K562 (cell line): Measurements from ENCODE around the gene POLD4. TPM values are rescaled to one million over a fixed set of nuclear protein-coding genes. Genes with fewer than 3 reads are reported as not detected.

Experiments used
- CBX5 ChIP-seq: IDR thresholded peaks from 2 replicates; pipeline ENCODE4 v1.6.1; 2014; ENCODE audit warnings: low read depth, borderline replicate concordance
- DPF2 ChIP-seq: fragments of 450-650 bp; IDR thresholded peaks from 2 replicates; pipeline ENCODE4 v1.6.1; 2016
- MYNN ChIP-seq, 2 experiments: sonication (generic); formaldehyde crosslinking in 1 of 2; IDR thresholded peaks; 2 replicates each; pipeline versions ENCODE4 v1.5.0 to v1.6.1; 2016 to 2020; ENCODE audit warnings: antibody characterized with exemption in 1 of 2, missing genetic modification reagents in 1 of 2
- NR2F6 ChIP-seq: fragments of 450-650 bp; formaldehyde crosslinking; IDR thresholded peaks from 2 replicates; pipeline ENCODE4 v1.4.0; 2020; ENCODE audit warnings: mild to moderate bottlenecking
- PHF8 ChIP-seq: fragments of 200-600 bp; sonication (generic); IDR thresholded peaks from 2 replicates; pipeline ENCODE4 v1.6.1; 2012; ENCODE audit warnings: mixed run types, mild to moderate bottlenecking, inconsistent platforms, low read length, moderate library complexity, borderline replicate concordance
- RB1 ChIP-seq: fragments of 450-650 bp; IDR thresholded peaks from 2 replicates; pipeline ENCODE4 v1.6.1; 2017; ENCODE audit warnings: low read depth, mild to moderate bottlenecking
- SMARCA5 ChIP-seq: fragments of 450-650 bp; IDR thresholded peaks from 2 replicates; pipeline ENCODE4 v1.6.1; 2016
- SP2 ChIP-seq: IDR thresholded peaks from 2 replicates; pipeline ENCODE4 v1.6.1; 2011; ENCODE audit warnings: mild to moderate bottlenecking, low read depth, low read length, moderate library complexity; ENCODE audit not compliant: poor library complexity, severe bottlenecking; ENCODE audit errors: extremely low read depth
- SRSF1 ChIP-seq: fragments of 200-400 bp; formaldehyde crosslinking; IDR thresholded peaks from 2 replicates; pipeline ENCODE4 v1.6.1; 2017; ENCODE audit warnings: mild to moderate bottlenecking, low read depth, low read length, moderate library complexity
- ZNF232 ChIP-seq: sonication (generic); formaldehyde crosslinking; IDR thresholded peaks from 2 replicates; pipeline ENCODE4 v1.8.0; 2022; ENCODE audit warnings: mild to moderate bottlenecking, missing genetic modification reagents
- ZNF592 ChIP-seq: fragments of 450-650 bp; IDR thresholded peaks from 2 replicates; pipeline ENCODE4 v1.6.1; 2017; ENCODE audit warnings: antibody characterized with exemption, mild to moderate bottlenecking
- ZNF75A ChIP-seq: fragments of 450-650 bp; formaldehyde crosslinking; IDR thresholded peaks from 2 replicates; pipeline ENCODE4 v1.4.0; 2020; ENCODE audit warnings: mild to moderate bottlenecking
- polyA plus RNA-seq, 8 experiments: library from polyadenylated mRNA; depleted of rRNA in 4 of 8; stranded (reverse) in 5 of 8; unstranded in 3 of 8; fragments of >200 nt; fragmentation: Nextera tagmentation in 2 of 8; fragmentation: Illumina TruSeq in 1 of 8; extraction: Ambion mirVana in 2 of 8; extraction: Trizol in 1 of 8; gene quantifications; 2 replicates each; pipeline versions ENCODE4 v1.2.1 to v1.2.3, GENCODE V29; 2011 to 2014; ENCODE audit warnings: inconsistent platforms in 1 of 8, missing spikeins in 1 of 8
- total RNA-seq, 7 experiments: library from RNA; depleted of rRNA in 6 of 7; stranded (reverse); fragments of >200 nt in 6 of 7; fragmentation: Illumina TruSeq in 2 of 7; extraction: Trizol in 2 of 7; gene quantifications; 2 replicates each; pipeline versions ENCODE4 v1.2.1 to v1.2.3, GENCODE V29; 2011 to 2021; ENCODE audit warnings: low replicate concordance in 1 of 7
- TF ChIP-seq, protein P1 (sequence below): fragments of 450-650 bp; IDR thresholded peaks from 2 replicates; pipeline ENCODE4 v1.6.1; 2018; ENCODE audit warnings: mild to moderate bottlenecking, low read depth; ENCODE audit not compliant: partially characterized antibody
- TF ChIP-seq, protein P2 (sequence below): fragments of 450-650 bp; formaldehyde crosslinking; IDR thresholded peaks from 2 replicates; pipeline ENCODE4 v1.4.0; 2020; ENCODE audit warnings: mild to moderate bottlenecking, moderate library complexity
- TF ChIP-seq, protein P3 (sequence below): fragments of 250-450 bp; sonication (Bioruptor Pico); IDR thresholded peaks from 2 replicates; pipeline ENCODE4 v1.5.0; 2020; ENCODE audit warnings: mild to moderate bottlenecking, borderline replicate concordance

Gene POLD4
- total and polyA plus RNA-seq, 9 of the 15 experiments (the other 6 are each of a cell fraction or from before 2014, with no cell fraction given), result 5.8 to 64.5 (median 18.3) TPM

GRCh38 chr11:67352546-67353316 is 615 bp downstream of the POLD4 start (continued):
- TF ChIP-seq ZNF592 (0 out of 2 replicates have a peak, but pooled peaks have one; percentile 32), CBX5 (no peak), RB1 (0 out of 2 replicates have a peak, but pooled peaks have one; percentile 8), PHF8 (no peak), NR2F6 (CRISPR knock-in tag) (no peak), SP2 (no peak), SRSF1 (no peak), SMARCA5 (peak; percentile 62; the same call in 1 of the 2 replicates), ZNF75A (CRISPR knock-in tag) (no peak), MYNN (IDR thresholded peaks at IDR 0.05) (no peak), MYNN (CRISPR knock-in tag; IDR thresholded peaks at IDR 0.05) (no peak), ZNF232 (CRISPR knock-in tag) (no peak), DPF2 (no peak)
- TF ChIP-seq, protein P1, sequence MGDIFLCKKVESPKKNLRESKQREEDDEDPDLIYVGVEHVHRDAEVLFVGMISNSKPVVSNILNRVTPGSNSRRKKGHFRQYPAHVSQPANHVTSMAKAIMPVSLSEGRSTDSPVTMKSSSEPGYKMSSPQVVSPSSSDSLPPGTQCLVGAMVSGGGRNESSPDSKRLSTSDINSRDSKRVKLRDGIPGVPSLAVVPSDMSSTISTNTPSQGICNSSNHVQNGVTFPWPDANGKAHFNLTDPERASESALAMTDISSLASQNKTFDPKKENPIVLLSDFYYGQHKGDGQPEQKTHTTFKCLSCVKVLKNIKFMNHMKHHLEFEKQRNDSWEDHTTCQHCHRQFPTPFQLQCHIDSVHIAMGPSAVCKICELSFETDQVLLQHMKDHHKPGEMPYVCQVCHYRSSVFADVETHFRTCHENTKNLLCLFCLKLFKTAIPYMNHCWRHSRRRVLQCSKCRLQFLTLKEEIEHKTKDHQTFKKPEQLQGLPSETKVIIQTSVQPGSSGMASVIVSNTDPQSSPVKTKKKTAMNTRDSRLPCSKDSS, result no peak
- TF ChIP-seq, protein P2, sequence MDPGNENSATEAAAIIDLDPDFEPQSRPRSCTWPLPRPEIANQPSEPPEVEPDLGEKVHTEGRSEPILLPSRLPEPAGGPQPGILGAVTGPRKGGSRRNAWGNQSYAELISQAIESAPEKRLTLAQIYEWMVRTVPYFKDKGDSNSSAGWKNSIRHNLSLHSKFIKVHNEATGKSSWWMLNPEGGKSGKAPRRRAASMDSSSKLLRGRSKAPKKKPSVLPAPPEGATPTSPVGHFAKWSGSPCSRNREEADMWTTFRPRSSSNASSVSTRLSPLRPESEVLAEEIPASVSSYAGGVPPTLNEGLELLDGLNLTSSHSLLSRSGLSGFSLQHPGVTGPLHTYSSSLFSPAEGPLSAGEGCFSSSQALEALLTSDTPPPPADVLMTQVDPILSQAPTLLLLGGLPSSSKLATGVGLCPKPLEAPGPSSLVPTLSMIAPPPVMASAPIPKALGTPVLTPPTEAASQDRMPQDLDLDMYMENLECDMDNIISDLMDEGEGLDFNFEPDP, result 0 out of 2 replicates have a peak, but pooled peaks have one; percentile 62
- TF ChIP-seq, protein P3, sequence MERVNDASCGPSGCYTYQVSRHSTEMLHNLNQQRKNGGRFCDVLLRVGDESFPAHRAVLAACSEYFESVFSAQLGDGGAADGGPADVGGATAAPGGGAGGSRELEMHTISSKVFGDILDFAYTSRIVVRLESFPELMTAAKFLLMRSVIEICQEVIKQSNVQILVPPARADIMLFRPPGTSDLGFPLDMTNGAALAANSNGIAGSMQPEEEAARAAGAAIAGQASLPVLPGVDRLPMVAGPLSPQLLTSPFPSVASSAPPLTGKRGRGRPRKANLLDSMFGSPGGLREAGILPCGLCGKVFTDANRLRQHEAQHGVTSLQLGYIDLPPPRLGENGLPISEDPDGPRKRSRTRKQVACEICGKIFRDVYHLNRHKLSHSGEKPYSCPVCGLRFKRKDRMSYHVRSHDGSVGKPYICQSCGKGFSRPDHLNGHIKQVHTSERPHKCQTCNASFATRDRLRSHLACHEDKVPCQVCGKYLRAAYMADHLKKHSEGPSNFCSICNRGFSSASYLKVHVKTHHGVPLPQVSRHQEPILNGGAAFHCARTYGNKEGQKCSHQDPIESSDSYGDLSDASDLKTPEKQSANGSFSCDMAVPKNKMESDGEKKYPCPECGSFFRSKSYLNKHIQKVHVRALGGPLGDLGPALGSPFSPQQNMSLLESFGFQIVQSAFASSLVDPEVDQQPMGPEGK (CRISPR knock-in tag), result no peak
